GM21423 (cell line): Measurements from ENCODE around the gene PLPPR5.
A peak's percentile ranks its signal among the peaks of the same experiment; 100 is the strongest.

Source experiments
- ATAC-seq: cut with Tn5 transposase; IDR thresholded peaks from one replicate; pipeline ENCODE4 v1.9.1; 2021; ENCODE audit warnings: mild to moderate bottlenecking, moderate library complexity; ENCODE audit not compliant: unreplicated experiment

PLPPR5 gene

DNA sequence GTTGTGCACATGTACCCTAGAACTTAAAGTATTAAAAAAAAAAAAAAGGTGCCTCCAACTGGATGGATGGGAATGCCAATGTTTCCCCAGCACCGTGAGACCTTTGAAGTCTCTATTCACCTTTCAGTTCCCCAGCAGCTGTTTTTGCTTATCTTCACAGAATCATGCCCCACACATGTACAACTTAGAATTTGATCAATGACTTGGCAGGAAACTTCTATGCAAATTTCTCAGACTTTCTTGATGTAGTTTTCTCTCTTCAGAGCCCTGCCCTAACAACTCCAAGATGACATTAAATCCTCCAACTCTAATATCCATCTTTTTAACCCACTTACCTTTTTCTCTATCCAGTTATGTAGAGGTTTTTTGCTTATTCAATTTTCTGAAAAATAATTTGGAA lies 144.3 kb downstream of the PLPPR5 start:
- ATAC-seq = no peak

DNA sequence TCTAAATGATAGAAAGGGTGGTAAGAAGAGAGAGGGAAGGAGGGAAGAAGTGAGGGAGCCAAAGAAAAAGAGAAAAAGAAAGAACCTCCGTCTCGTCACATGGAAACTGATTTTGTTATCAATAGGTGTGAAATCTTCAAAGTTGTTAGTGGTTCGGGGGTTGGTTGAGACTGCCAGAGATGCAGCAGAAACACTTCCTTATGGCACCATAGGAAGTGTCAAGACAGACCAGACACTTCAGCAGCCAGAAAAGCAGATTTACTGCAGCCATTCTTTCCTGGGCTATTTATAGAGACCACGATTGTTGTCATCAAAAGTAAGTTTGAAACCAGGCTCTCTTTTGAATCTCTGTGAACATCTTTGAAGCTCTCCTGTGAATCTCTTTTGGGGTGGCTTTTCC lies 150.5 kb downstream of the PLPPR5 start:
- no peak for ATAC-seq

DNA sequence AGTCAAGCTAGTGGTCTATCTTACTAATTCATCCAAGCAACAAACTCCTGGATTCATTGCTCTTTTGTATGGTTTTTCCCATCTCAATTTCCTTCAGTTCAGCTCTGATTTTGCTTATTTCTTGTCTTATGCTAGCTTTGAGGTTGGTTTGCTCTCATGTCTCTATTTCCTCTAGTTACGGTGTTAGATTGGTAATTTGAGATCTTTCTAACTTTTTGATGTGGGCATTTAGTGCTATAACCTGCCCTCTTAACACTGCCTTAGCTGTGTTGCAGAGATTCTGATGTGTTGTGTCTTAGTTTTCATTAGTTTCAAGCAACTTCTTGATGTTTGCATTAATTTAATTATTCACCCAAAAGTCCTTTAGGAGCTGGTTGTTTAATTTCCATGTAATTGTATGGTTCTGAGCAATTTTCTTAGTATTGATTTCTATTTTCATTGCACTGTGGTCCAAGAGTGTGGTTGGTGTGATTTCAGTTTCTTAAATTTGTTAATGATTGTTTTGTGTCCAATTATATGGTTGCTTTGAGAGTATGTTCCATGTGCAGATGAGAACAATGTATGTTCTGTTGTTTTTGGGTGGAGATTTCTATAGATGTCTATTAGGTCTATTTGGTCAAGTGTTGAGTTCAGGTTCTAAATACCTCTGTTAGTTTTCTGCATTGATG lies 154.6 kb downstream of the PLPPR5 start:
- peak; percentile 81 for ATAC-seq

DNA sequence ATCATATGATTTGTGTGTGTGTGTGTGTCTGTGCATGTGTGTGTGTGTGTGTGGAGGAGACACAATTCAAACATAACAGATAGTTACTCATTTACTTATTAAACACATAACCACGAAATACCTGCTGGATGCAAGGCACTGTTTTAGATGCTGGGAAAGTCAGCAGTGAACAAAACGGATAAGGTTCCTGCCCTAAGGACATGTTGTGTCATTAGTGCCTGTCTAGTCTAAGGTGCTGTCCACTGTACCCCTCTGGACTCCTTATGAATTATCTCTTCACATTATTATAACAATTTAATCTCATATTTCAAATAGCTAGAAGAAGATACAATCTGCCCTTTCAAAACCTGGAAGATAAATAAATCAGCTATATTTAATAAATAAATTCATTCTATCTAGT lies 162.4 kb downstream of the PLPPR5 start:
- no peak for ATAC-seq
